GM12874 (cell line): ENCODE data around the gene CRTC2.

Source experiments
- TF ChIP-seq, protein P1 (sequence below): IDR thresholded peaks from 2 replicates; pipeline ENCODE4 v1.5.1; 2011; ENCODE audit warnings: low read depth, mild to moderate bottlenecking, control low read depth, low read length, moderate library complexity; ENCODE audit not compliant: insufficient read depth

CRTC2 gene

DNA sequence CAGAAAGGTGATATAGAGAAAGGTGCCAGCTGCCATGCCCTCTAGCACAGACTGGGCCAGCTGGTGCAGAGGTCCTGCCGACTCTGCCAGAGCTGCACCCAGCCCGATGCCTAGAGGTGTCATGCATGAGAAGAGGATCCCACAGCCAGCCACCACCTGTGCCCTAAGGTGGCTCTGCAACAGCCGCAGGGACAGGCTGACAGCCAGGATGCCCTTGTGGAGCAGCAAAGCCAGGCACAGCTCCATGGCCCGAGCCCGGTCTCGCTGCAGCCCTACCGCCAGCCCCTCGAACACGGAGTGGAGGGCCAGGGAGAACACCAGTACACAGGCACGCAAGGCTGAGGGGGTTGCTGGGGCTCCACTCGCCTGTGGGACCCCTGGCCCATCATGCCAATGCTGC lies 1.8 kb upstream of the CRTC2 start:
- TF ChIP-seq, protein P1, sequence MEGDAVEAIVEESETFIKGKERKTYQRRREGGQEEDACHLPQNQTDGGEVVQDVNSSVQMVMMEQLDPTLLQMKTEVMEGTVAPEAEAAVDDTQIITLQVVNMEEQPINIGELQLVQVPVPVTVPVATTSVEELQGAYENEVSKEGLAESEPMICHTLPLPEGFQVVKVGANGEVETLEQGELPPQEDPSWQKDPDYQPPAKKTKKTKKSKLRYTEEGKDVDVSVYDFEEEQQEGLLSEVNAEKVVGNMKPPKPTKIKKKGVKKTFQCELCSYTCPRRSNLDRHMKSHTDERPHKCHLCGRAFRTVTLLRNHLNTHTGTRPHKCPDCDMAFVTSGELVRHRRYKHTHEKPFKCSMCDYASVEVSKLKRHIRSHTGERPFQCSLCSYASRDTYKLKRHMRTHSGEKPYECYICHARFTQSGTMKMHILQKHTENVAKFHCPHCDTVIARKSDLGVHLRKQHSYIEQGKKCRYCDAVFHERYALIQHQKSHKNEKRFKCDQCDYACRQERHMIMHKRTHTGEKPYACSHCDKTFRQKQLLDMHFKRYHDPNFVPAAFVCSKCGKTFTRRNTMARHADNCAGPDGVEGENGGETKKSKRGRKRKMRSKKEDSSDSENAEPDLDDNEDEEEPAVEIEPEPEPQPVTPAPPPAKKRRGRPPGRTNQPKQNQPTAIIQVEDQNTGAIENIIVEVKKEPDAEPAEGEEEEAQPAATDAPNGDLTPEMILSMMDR, result no peak

DNA sequence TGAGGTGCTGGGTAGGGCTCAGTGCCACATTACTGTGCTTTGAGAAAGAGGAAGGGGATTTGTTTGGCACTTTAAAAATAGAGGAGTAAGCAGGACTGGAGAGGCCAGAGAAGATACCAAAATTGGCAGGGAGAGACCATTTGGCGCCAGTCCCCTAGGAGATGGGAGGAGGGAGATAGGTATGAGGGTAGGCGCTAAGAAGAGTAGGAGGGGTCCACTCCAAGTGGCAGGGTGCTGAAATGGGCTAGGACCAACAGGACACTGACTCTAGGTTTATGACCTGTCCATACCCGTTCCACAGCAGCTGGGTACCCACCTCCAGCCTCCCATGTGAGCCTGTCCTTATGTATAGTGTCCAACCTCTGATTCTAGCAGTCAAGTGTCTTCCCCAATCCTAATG lies 1.0 kb upstream of the CRTC2 start:
- TF ChIP-seq, protein P1, result no peak

GRCh38 chr1:153958961-153959260 lies 499 bp upstream of the CRTC2 start:
- TF ChIP-seq, protein P1, result no peak

GRCh38 chr1:153957744-153958110 lies 685 bp downstream of the CRTC2 start:
- TF ChIP-seq, protein P1, result no peak

- TF ChIP-seq, protein P1, result no peak
These were observed 1.3 kb downstream of the CRTC2 start for GRCh38 chr1:153956997-153957715.

DNA sequence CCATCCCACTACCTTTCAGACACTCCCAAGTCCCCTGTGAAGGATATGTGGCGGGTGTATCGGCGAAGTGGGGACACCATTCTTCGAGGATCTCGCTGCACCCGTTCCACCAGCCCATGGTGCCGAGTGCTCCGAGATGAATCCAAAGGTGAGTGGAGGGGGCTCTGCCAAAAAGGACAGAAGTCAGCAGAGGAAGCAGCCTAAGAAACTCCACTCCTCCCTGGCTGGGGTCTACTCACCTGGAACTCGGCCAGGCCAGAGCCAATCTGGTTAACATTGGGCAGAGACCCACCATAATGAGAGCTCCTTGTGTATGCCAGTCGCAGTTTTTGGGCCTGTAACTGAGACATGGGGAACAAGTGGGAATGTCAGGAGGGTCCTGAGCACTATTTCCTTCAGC lies 3.6 kb downstream of the CRTC2 start:
- TF ChIP-seq, protein P1, result no peak

DNA sequence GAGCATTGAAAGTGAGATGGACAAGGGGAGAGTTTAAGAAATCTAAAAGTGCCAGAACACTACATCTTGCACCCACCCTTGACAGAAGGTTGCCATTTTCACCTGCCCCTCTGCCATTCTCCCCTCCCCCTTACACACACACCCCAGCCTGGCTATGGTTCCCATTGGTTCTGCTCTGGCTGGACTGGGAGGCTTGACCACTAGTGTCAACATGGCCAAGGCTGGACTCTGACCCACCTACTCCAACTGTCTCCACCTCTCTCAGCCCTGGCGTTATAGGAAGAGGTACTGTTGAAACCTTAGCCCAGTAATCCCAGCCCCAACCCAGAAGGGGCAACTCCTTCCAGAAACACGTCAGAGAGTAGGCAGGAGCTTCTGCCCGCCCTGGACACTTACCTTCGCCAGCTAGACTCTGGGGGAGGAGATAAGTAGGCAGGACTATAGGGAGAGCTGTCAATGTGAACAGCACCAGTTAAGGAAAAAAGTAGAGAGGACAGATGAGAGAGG lies 4.5 kb downstream of the CRTC2 start:
- TF ChIP-seq, protein P1, result no peak
